ENCODE data around the gene PAM.

The PAM gene

GRCh38 chr5:102754767-102755431 is at the start of gene PAM:
Gene PAM (plus strand): TSS chr5:102755305. CDS start chr5:102866196, 110,891 bp downstream.
- no peak for DNase-seq (ENCODE audit: low spot score)

- no peak for DNase-seq (ENCODE audit: low spot score)
Measured at GRCh38 chr5:102711525-102712385, 43.4 kb upstream of the PAM start.

GRCh38 chr5:102713278-102713677 is 41.8 kb upstream of the PAM start:
- no peak for DNase-seq (ENCODE audit: low spot score)

- no peak for DNase-seq (ENCODE audit: low spot score)
Measured at GRCh38 chr5:102713682-102714231, 41.3 kb upstream of the PAM start.

GRCh38 chr5:102715082-102715807 is 39.9 kb upstream of the PAM start:
- no peak for DNase-seq (ENCODE audit: low spot score)

- DNase-seq (ENCODE audit: low spot score), result no peak
Measured at GRCh38 chr5:102716017-102716416, 39.1 kb upstream of the PAM start.

- DNase-seq (ENCODE audit: low spot score), result no peak
Measured at GRCh38 chr5:102718819-102719218, 36.3 kb upstream of the PAM start.

- no peak for DNase-seq (ENCODE audit: low spot score)
Measured at GRCh38 chr5:102719886-102720285, 35.2 kb upstream of the PAM start.

GRCh38 chr5:102720969-102721368 is 34.1 kb upstream of the PAM start:
- DNase-seq (ENCODE audit: low spot score), result no peak

GRCh38 chr5:102722931-102723330 is 32.2 kb upstream of the PAM start:
- DNase-seq (ENCODE audit: low spot score), result no peak

GRCh38 chr5:102731693-102732092 is 23.4 kb upstream of the PAM start:
- DNase-seq (ENCODE audit: low spot score), result no peak

GRCh38 chr5:102733534-102733933 is 21.6 kb upstream of the PAM start:
- DNase-seq (ENCODE audit: low spot score), result no peak

- no peak for DNase-seq (ENCODE audit: low spot score)
Measured at GRCh38 chr5:102737161-102737560, 17.9 kb upstream of the PAM start.

- DNase-seq (ENCODE audit: low spot score), result no peak
Measured at GRCh38 chr5:102737805-102738469, 17.2 kb upstream of the PAM start.

GRCh38 chr5:102740515-102740914 is 14.6 kb upstream of the PAM start:
- DNase-seq (ENCODE audit: low spot score), result no peak

GRCh38 chr5:102742215-102742614 is 12.9 kb upstream of the PAM start:
- no peak for DNase-seq (ENCODE audit: low spot score)

- DNase-seq (ENCODE audit: low spot score), result no peak
Measured at GRCh38 chr5:102743900-102744299, 11.2 kb upstream of the PAM start.

GRCh38 chr5:102747386-102748166 is 7.5 kb upstream of the PAM start:
- DNase-seq (ENCODE audit: low spot score), result no peak

GRCh38 chr5:102749416-102750030 is 5.6 kb upstream of the PAM start:
- DNase-seq (ENCODE audit: low spot score), result no peak

- no peak for DNase-seq (ENCODE audit: low spot score)
Measured at GRCh38 chr5:102750151-102750834, 4.8 kb upstream of the PAM start.

Measured in hematopoietic multipotent progenitor cell treated with erythropoietin and hydrocortisone succinate and interleukin-3 and kit ligand, for 17 days (in vitro differentiated cells).